Measurements from ENCODE around the gene CAND2.
"Not testable (repeated sequence)": the region's sequence is repeated elsewhere in the genome, so short reads cannot be mapped to it uniquely, and the experiment has no call there.

CAND2 gene

GRCh38 chr3:12870942-12871341, 74.5 kb downstream of the CAND2 start:
- TF ChIP-seq CTCF (IDR thresholded peaks at IDR 0.05; ENCODE audit: low read depth, low read length): no peak
- no peak overlapping the region for H3K4me3 ChIP-seq (replicated peaks in 1 of 2; ENCODE audit: low read depth in 2 of 2, low read length in 2 of 2)
- peak in 1 of 2 donors; percentile 45 for DNase-seq (ENCODE audit: low read depth in 2 of 2)

- TF ChIP-seq CTCF (IDR thresholded peaks at IDR 0.05; ENCODE audit: low read depth, low read length): no peak
- no peak overlapping the region for H3K4me3 ChIP-seq (replicated peaks in 1 of 2; ENCODE audit: low read depth in 2 of 2, low read length in 2 of 2)
- no peak for DNase-seq (ENCODE audit: low read depth in 2 of 2)
These were observed 75.0 kb downstream of the CAND2 start for GRCh38 chr3:12871404-12871983.

GRCh38 chr3:12875857-12876836, 79.7 kb downstream of the CAND2 start:
- peak in 1 of 2 donors; percentile 46 for DNase-seq (ENCODE audit: low read depth in 2 of 2)
- peak overlapping the region; percentile 15 to 26 for H3K4me3 ChIP-seq (replicated peaks in 1 of 2; ENCODE audit: low read depth in 2 of 2, low read length in 2 of 2)
- TF ChIP-seq CTCF (IDR thresholded peaks at IDR 0.05; ENCODE audit: low read depth, low read length): peak; percentile 4

- no peak for DNase-seq (ENCODE audit: low read depth in 2 of 2)
- no peak overlapping the region for H3K4me3 ChIP-seq (replicated peaks in 1 of 2; ENCODE audit: low read depth in 2 of 2, low read length in 2 of 2)
- no peak for TF ChIP-seq CTCF (IDR thresholded peaks at IDR 0.05; ENCODE audit: low read depth, low read length)
These were observed 80.6 kb downstream of the CAND2 start for GRCh38 chr3:12877040-12877439.

GRCh38 chr3:12878141-12878574, 81.7 kb downstream of the CAND2 start:
- H3K4me3 ChIP-seq (replicated peaks in 1 of 2; ENCODE audit: low read depth in 2 of 2, low read length in 2 of 2): no peak overlapping the region
- no peak for DNase-seq (ENCODE audit: low read depth in 2 of 2)
- no peak for TF ChIP-seq CTCF (IDR thresholded peaks at IDR 0.05; ENCODE audit: low read depth, low read length)

GRCh38 chr3:12878758-12879157, 82.3 kb downstream of the CAND2 start:
- H3K4me3 ChIP-seq (replicated peaks in 1 of 2; ENCODE audit: low read depth in 2 of 2, low read length in 2 of 2); DNase-seq (ENCODE audit: low read depth in 2 of 2): not testable (repeated sequence)

GRCh38 chr3:12879191-12879815, 82.8 kb downstream of the CAND2 start:
- H3K4me3 ChIP-seq (replicated peaks in 1 of 2; ENCODE audit: low read depth in 2 of 2, low read length in 2 of 2): no peak overlapping the region
- TF ChIP-seq CTCF (IDR thresholded peaks at IDR 0.05; ENCODE audit: low read depth, low read length): no peak
- no peak for DNase-seq (ENCODE audit: low read depth in 2 of 2)

GRCh38 chr3:12881858-12882257, 85.4 kb downstream of the CAND2 start:
- H3K4me3 ChIP-seq (replicated peaks in 1 of 2; ENCODE audit: low read depth in 2 of 2, low read length in 2 of 2); DNase-seq (ENCODE audit: low read depth in 2 of 2): not testable (repeated sequence)

Measured in cardiac fibroblast (primary cell).